ENCODE measurements around the gene RNF26.

Gene RNF26

DNA sequence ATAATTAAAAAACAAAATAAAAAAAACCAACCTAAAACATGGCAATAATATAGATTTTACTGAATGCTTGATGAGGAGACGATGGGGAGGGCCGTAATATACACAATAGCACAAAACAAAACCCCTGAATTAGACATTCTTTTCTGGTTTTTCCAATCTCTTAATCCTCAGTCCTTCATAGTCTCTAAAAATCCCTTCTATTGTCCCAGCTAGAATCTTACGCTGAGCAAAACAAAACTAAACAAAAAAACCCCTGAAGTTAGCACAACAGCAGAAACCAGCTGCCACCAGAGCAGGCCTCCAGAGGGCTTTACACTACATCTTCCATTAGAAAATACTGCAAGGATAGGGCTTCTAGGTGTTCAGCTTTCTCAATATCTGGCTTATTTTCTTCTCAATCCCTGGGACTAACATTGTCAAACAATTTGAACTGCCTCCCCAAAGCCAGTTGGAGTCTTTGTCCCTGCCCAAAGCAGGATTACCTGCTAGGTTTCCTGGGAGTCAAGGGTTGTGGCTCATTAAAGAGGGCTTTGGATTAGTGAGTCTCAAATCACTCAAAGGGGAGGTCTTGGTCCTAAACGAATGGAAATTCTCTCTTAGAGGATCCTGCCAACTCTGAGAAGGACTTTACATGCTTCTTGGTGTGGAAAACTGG is 2.1 kb upstream of the RNF26 start:
- Histone ChIP-seq H3K4me1 (ENCODE audit: control insufficient read depth, insufficient read depth, low read length) (no peaks in the 10 kb centered on the region), H3K9me3 (ENCODE audit: control insufficient read depth, insufficient read depth, low read depth, low read length) (no peaks in the 10 kb centered on the region), H3K27ac (ENCODE audit: extremely low read depth, low read depth, low read length) (no peak overlapping the region), H3K4me3 (ENCODE audit: low read depth, low read length) (no peak overlapping the region), H3K36me3 (ENCODE audit: control insufficient read depth in 2 of 2, insufficient read depth in 1 of 2, low read length in 2 of 2) (peaks cover 0 to 19% of the 10 kb centered on the region in 2 experiments; a peak in 1 of 3 replicates)
- TF ChIP-seq ZNF248 (tag by site-specific recombination; IDR thresholded peaks at IDR 0.05) = no peak
- CTCF ChIA-PET = interaction anchor here (0.7 to 5.6 kb wide), 6 partner anchors 10 to 880 kb away, joined by 3 to 56 read pairs (median 4); no protein-coding TSS in a partner anchor
- POLR2A ChIA-PET = no interaction called here

DNA sequence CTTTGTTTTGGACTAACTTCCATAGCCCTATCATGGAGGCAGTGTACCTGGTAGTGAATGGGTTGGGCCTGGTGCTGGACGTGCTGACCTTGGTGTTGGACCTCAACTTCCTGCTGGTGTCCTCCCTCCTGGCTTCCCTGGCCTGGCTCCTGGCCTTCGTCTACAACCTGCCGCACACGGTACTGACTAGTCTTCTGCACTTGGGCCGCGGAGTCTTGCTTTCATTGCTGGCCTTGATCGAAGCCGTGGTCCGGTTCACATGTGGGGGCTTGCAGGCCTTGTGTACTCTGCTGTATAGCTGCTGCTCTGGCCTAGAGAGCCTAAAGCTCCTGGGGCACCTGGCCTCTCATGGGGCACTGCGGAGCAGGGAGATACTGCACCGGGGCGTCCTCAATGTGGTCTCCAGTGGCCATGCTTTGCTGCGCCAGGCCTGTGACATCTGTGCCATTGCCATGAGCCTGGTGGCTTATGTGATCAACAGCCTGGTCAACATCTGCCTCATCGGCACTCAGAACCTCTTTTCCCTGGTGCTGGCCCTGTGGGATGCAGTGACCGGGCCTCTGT is 846 bp downstream of the RNF26 start:
- CTCF ChIA-PET = interaction anchor here (0.6 to 7.2 kb wide), 5 partner anchors 13 to 388 kb away, joined by 3 to 160 read pairs (median 5); partner anchors contain the start of gene USP2
- Histone ChIP-seq H3K36me3 (ENCODE audit: control insufficient read depth in 2 of 2, insufficient read depth in 1 of 2, low read length in 2 of 2) (peaks cover 0 to 19% of the 10 kb centered on the region in 2 experiments; a peak in 1 of 3 replicates), H3K9me3 (ENCODE audit: control insufficient read depth, insufficient read depth, low read depth, low read length) (no peaks in the 10 kb centered on the region), H3K4me3 (ENCODE audit: low read depth, low read length) (peak overlapping the region; percentile 90), H3K27ac (ENCODE audit: extremely low read depth, low read depth, low read length) (peak overlapping the region; percentile 18; the same call in 1 of the 2 replicates), H3K4me1 (ENCODE audit: control insufficient read depth, insufficient read depth, low read length) (no peaks in the 10 kb centered on the region; the same call in 1 of the 2 replicates)
- TF ChIP-seq ZNF596 (tag by site-specific recombination; IDR thresholded peaks at IDR 0.05) = no peak
- TF ChIP-seq, protein P1, sequence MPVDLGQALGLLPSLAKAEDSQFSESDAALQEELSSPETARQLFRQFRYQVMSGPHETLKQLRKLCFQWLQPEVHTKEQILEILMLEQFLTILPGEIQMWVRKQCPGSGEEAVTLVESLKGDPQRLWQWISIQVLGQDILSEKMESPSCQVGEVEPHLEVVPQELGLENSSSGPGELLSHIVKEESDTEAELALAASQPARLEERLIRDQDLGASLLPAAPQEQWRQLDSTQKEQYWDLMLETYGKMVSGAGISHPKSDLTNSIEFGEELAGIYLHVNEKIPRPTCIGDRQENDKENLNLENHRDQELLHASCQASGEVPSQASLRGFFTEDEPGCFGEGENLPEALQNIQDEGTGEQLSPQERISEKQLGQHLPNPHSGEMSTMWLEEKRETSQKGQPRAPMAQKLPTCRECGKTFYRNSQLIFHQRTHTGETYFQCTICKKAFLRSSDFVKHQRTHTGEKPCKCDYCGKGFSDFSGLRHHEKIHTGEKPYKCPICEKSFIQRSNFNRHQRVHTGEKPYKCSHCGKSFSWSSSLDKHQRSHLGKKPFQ (tag by site-specific recombination; IDR thresholded peaks at IDR 0.05) = no peak
- no peak for TF ChIP-seq ZNF266 (tag by site-specific recombination; IDR thresholded peaks at IDR 0.05; ENCODE audit: low read depth)
- no peak for TF ChIP-seq ZNF10 (tag by site-specific recombination; IDR thresholded peaks at IDR 0.05)
- no peak for TF ChIP-seq KLF1 (tag by site-specific recombination; IDR thresholded peaks at IDR 0.05)
- no peak for TF ChIP-seq ZBTB17 (tag by site-specific recombination; IDR thresholded peaks at IDR 0.05)
- TF ChIP-seq ZNF214 (tag by site-specific recombination; IDR thresholded peaks at IDR 0.05; ENCODE audit: borderline replicate concordance) = no peak
- no peak for TF ChIP-seq ZNF350 (tag by site-specific recombination; IDR thresholded peaks at IDR 0.05)
- TF ChIP-seq ZNF660 (tag by site-specific recombination; IDR thresholded peaks at IDR 0.05) = no peak
- TF ChIP-seq ZSCAN23 (tag by site-specific recombination; IDR thresholded peaks at IDR 0.05) = no peak
- no peak for TF ChIP-seq ZNF202 (tag by site-specific recombination; IDR thresholded peaks at IDR 0.05; ENCODE audit: borderline replicate concordance)
- TF ChIP-seq, protein P2, sequence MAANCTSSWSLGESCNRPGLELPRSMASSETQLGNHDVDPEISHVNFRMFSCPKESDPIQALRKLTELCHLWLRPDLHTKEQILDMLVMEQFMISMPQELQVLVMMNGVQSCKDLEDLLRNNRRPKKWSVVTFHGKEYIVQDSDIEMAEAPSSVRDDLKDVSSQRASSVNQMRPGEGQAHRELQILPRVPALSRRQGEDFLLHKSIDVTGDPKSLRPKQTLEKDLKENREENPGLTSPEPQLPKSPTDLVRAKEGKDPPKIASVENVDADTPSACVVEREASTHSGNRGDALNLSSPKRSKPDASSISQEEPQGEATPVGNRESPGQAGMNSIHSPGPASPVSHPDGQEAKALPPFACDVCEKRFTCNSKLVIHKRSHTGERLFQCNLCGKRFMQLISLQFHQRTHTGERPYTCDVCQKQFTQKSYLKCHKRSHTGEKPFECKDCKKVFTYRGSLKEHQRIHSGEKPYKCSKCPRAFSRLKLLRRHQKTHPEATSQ (tag by site-specific recombination; IDR thresholded peaks at IDR 0.05) = no peak
- TF ChIP-seq, protein P3, sequence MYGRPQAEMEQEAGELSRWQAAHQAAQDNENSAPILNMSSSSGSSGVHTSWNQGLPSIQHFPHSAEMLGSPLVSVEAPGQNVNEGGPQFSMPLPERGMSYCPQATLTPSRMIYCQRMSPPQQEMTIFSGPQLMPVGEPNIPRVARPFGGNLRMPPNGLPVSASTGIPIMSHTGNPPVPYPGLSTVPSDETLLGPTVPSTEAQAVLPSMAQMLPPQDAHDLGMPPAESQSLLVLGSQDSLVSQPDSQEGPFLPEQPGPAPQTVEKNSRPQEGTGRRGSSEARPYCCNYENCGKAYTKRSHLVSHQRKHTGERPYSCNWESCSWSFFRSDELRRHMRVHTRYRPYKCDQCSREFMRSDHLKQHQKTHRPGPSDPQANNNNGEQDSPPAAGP (tag by site-specific recombination; IDR thresholded peaks at IDR 0.05) = no peak
- TF ChIP-seq ZNF571 (tag by site-specific recombination; IDR thresholded peaks at IDR 0.05) = no peak
- TF ChIP-seq ZNF114 (tag by site-specific recombination; IDR thresholded peaks at IDR 0.05) = no peak
- no peak for TF ChIP-seq ZNF600 (tag by site-specific recombination; IDR thresholded peaks at IDR 0.05)
- POLR2A ChIA-PET = interaction anchor here (0.5 to 1.6 kb wide), 5 partner anchors 12 to 129 kb away, joined by 4 to 14 read pairs (median 5); partner anchors contain the start of gene CBL

Measured in HEK293 (cell line).